Osteoblast (primary cell): ENCODE results near the gene NCAM2. TPM values are rescaled to one million over a fixed set of nuclear protein-coding genes. Genes with fewer than 3 reads are reported as not detected.

Source experiments
- DNase-seq: peaks from one replicate; pipeline ENCODE4 v3.0.0; 2011; ENCODE audit warnings: low spot score, mixed read lengths; ENCODE audit not compliant: insufficient read length; ENCODE audit errors: missing footprints
- H2AFZ ChIP-seq: 2 replicates; pipeline ENCODE4 v1.6.0; 2011; ENCODE audit warnings: mild to moderate bottlenecking, low read length
- H3K27ac ChIP-seq: 2 replicates; pipeline ENCODE4 v1.5.1; 2011; ENCODE audit warnings: mild to moderate bottlenecking, low read depth, low read length, moderate library complexity
- H3K27me3 ChIP-seq: 2 replicates; pipeline ENCODE4 v1.6.0; 2012; ENCODE audit warnings: mild to moderate bottlenecking, control low read depth, inconsistent platforms, low read length, moderate library complexity; ENCODE audit not compliant: insufficient read depth
- H3K36me3 ChIP-seq: 2 replicates; pipeline ENCODE4 v1.5.1; 2011; ENCODE audit warnings: mild to moderate bottlenecking, low read length, control low read depth, moderate library complexity; ENCODE audit not compliant: insufficient read depth
- H3K4me1 ChIP-seq: 2 replicates; pipeline ENCODE4 v1.5.1; 2011; ENCODE audit warnings: mild to moderate bottlenecking, low read length, control low read depth, moderate library complexity; ENCODE audit not compliant: insufficient read depth
- H3K4me2 ChIP-seq: 2 replicates; pipeline ENCODE4 v1.6.0; 2011; ENCODE audit warnings: mild to moderate bottlenecking, low read length; ENCODE audit not compliant: insufficient read depth
- H3K4me3 ChIP-seq: fragments of 200-600 bp; sonication (generic); 3 replicates; pipeline ENCODE4 v1.5.1; 2012; ENCODE audit warnings: mild to moderate bottlenecking, low read length, inconsistent platforms; ENCODE audit not compliant: insufficient read depth
- H3K79me2 ChIP-seq: 2 replicates; pipeline ENCODE4 v1.6.0; 2012; ENCODE audit warnings: mild to moderate bottlenecking, low read length, control low read depth, inconsistent platforms; ENCODE audit not compliant: insufficient read depth
- H3K9me3 ChIP-seq: 2 replicates; pipeline ENCODE4 v1.5.1; 2011; ENCODE audit warnings: low read depth, low read length, control low read depth
- H4K20me1 ChIP-seq: 2 replicates; pipeline ENCODE4 v1.6.0; 2012; ENCODE audit warnings: mild to moderate bottlenecking, low read length, control low read depth; ENCODE audit not compliant: insufficient read depth
- CTCF ChIP-seq: IDR thresholded peaks from 2 replicates; pipeline ENCODE4 v1.5.1; 2011; ENCODE audit warnings: mild to moderate bottlenecking, low read depth, low read length, moderate library complexity; ENCODE audit errors: extremely low read depth
- total RNA-seq: library from RNA; depleted of rRNA; stranded (reverse); fragments of >200 nt; gene quantifications from 2 replicates; pipeline ENCODE4 v1.2.3, GENCODE V29; 2012

Gene NCAM2
- total RNA-seq, 1 donor, result 8.0 TPM

DNA sequence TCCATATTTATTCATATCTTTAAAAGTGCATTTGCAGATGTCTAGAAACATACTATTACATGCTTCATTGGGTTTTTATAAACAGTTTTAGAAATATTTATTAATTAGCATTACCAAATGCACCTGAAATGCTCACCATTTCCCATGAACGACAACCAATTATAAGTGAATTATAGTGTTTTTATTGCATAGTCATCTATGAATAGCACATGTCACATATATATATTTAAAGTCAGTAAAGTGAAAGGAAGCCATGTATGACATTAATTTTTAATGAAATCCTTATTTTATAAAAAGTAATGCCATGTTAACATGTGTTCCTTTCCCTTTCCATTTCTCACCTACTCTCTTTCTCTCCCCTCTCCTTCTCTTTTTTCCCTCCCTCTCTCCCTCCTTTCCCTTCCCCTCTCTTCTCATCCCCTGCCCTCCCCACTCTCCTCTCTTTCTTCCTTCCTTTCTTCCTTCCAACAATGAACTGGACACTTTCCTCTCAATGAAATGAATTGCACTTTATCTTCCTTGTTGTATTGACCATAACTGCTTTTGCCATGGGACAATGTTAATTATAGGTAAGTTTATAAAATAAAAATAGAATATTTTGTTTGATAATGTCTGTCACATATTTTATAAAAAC, 179.3 kb downstream of the NCAM2 start:
- Histone ChIP-seq H3K27ac (no peak overlapping the region), H3K27me3 (no peaks in the 10 kb centered on the region), H3K4me3 (no peak overlapping the region), H3K9me3 (no peaks in the 10 kb centered on the region), H3K36me3 (no peaks in the 10 kb centered on the region), H3K79me2 (no peaks in the 10 kb centered on the region), H3K4me2 (no peak overlapping the region), H4K20me1 (no peaks in the 10 kb centered on the region), H3K4me1 (no peaks in the 10 kb centered on the region), H2AFZ (no peak overlapping the region)
- no peak for DNase-seq
- no peak for TF ChIP-seq CTCF

- no peak for TF ChIP-seq CTCF
- Histone ChIP-seq H3K27ac (no peak overlapping the region), H3K4me1 (peaks cover 6% of the 10 kb centered on the region), H3K79me2 (no peaks in the 10 kb centered on the region), H3K4me3 (no peak overlapping the region), H2AFZ (no peak overlapping the region), H3K36me3 (no peaks in the 10 kb centered on the region), H3K27me3 (no peaks in the 10 kb centered on the region), H3K9me3 (no peaks in the 10 kb centered on the region), H3K4me2 (no peak overlapping the region), H4K20me1 (no peaks in the 10 kb centered on the region)
- no peak for DNase-seq
These were observed 181.6 kb downstream of the NCAM2 start for GRCh38 chr21:21179619-21180298.

DNA sequence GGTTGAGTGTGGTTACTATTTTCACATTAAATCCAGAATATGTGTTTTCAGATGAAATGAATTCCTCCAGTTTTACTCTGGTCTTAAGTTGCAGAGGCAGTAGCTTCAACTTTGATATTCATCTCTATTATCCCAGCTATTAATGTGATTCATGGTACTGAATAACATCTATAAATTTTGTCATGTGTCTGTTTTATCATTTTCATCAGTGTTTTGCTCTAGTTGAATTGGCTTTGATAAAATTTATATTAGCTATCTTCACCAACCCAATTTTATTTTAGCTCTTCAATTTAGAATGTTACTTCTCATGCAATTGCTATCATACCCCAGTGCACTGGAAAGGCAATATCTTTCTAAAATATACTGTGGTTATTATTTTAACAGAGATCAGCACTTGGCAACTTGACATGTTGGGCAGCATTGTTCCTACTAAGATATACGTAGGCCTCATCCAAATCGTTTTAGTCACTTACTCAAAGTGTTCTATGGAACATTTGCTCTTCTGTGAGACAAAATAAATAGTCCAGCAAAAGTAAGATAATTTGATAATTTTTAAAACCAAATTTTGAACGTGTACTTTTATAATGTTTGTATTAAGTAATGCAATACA, 184.3 kb downstream of the NCAM2 start:
- peaks cover 6% of the 10 kb centered on the region for H3K4me1 ChIP-seq
- H3K9me3 ChIP-seq, result no peaks in the 10 kb centered on the region
- no peak overlapping the region for H3K27ac ChIP-seq
- TF ChIP-seq CTCF, result no peak
- H3K79me2 ChIP-seq, result no peaks in the 10 kb centered on the region
- H3K4me2 ChIP-seq, result no peak overlapping the region
- DNase-seq, result no peak
- H3K27me3 ChIP-seq, result no peaks in the 10 kb centered on the region
- H4K20me1 ChIP-seq, result no peaks in the 10 kb centered on the region
- H2AFZ ChIP-seq, result peak overlapping the region; percentile 20
- H3K4me3 ChIP-seq, result no peak overlapping the region
- H3K36me3 ChIP-seq, result no peaks in the 10 kb centered on the region

DNA sequence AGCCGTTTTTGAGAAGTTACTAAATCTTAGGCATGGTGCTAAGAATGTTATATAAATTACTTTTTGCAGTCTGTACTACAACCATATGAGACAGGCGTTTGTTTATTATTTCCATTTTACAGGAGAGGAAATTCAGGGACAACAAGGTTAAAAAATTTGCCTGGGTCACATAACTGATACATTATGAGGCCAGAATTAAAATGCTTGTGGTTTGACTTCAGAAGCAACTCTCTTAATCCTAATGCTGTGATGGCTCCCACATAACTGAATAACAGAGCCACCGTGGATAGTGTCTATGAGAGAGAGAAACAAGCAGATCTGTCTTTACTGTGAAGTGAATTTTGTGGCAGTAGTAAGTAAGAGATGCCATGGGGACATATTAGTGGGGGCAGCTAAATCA, 184.9 kb downstream of the NCAM2 start:
- no peak for TF ChIP-seq CTCF
- Histone ChIP-seq H3K4me3 (no peak overlapping the region), H3K79me2 (no peaks in the 10 kb centered on the region), H3K36me3 (no peaks in the 10 kb centered on the region), H3K9me3 (no peaks in the 10 kb centered on the region), H3K27me3 (no peaks in the 10 kb centered on the region), H3K4me1 (peaks cover 6% of the 10 kb centered on the region), H4K20me1 (no peaks in the 10 kb centered on the region), H3K4me2 (no peak overlapping the region), H2AFZ (peak overlapping the region; percentile 60), H3K27ac (no peak overlapping the region)
- no peak for DNase-seq
